ENCODE results near the gene PLCB3.

PLCB3 gene

GRCh38 chr11:64285885-64286800 lies 34.8 kb downstream of the PLCB3 start:
- Histone ChIP-seq H3K4me3 (ENCODE audit: low read length) (peak overlapping the region; percentile 29), H2AK5ac (ENCODE audit: low read length) (no peak overlapping the region), H3K36me3 (ENCODE audit: control insufficient read depth, insufficient read depth, low read length) (no peaks in the 10 kb centered on the region), H2BK15ac (replicated peaks; ENCODE audit: low read depth) (no peak overlapping the region), H3K79me2 (ENCODE audit: control insufficient read depth, insufficient read depth, low read length) (no peaks in the 10 kb centered on the region), H3K27ac (ENCODE audit: low read depth, low read length) (no peak overlapping the region), H2BK120ac (ENCODE audit: low read depth, low read length) (no peak overlapping the region), H3K9ac (ENCODE audit: low read length) (peak overlapping the region; percentile 92), H3K4me2 (ENCODE audit: low read length) (peak overlapping the region; percentile 61), H4K5ac (ENCODE audit: low read length) (no peak overlapping the region), H3K23ac (ENCODE audit: low read length) (peak overlapping the region; percentile 11), H2BK5ac (ENCODE audit: low read length) (no peak overlapping the region), H3K18ac (ENCODE audit: low read length) (peak overlapping the region; percentile 71), H3K79me1 (ENCODE audit: low read length) (no peaks in the 10 kb centered on the region), H3K4me1 (ENCODE audit: control insufficient read depth, low read depth, low read length) (peaks cover 6% of the 10 kb centered on the region), H3K27me3 (ENCODE audit: insufficient read depth, low read length, poor library complexity) (peaks cover 11% of the 10 kb centered on the region), H3K56ac (ENCODE audit: low read length) (peak overlapping the region; percentile 88), H4K8ac (ENCODE audit: low read depth, low read length) (no peak overlapping the region), H3K4ac (ENCODE audit: low read depth, low read length) (peak overlapping the region; percentile 41)
- WGBS (ENCODE audit: extremely low coverage, insufficient coverage, low lambda C conversion rate), result no CpG with 5 or more reads among the region's 40 CpGs
- DNase-seq, result no peak

DNA sequence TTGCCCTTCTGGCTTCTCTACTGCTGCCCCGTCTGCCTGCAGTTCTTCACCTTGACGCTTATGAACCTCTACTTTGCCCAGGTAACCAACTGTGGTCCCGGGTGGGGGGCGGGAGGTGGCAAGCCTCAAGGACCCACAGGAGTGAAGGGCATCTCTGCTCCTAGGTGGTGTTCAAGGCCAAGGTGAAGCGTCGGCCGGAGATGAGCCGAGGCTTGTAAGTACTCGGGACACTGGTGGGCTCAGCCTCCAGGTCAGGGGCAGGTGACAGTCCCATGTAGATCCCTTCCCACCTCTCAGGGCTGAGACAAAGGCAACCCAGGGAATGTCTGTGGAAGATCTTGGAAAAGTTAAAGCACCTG lies 35.5 kb downstream of the PLCB3 start:
- no peaks in the 10 kb centered on the region for H3K36me3 ChIP-seq (ENCODE audit: control insufficient read depth, insufficient read depth, low read length)

GRCh38 chr11:64287676-64288352 lies 36.5 kb downstream of the PLCB3 start:
- Histone ChIP-seq H3K27ac (ENCODE audit: low read depth, low read length) (no peak overlapping the region), H3K18ac (ENCODE audit: low read length) (no peak overlapping the region), H3K23ac (ENCODE audit: low read length) (no peak overlapping the region), H3K9ac (ENCODE audit: low read length) (no peak overlapping the region), H2AK5ac (ENCODE audit: low read length) (no peak overlapping the region), H3K79me2 (ENCODE audit: control insufficient read depth, insufficient read depth, low read length) (no peaks in the 10 kb centered on the region), H3K56ac (ENCODE audit: low read length) (no peak overlapping the region), H3K36me3 (ENCODE audit: control insufficient read depth, insufficient read depth, low read length) (no peaks in the 10 kb centered on the region), H4K5ac (ENCODE audit: low read length) (no peak overlapping the region), H3K27me3 (ENCODE audit: insufficient read depth, low read length, poor library complexity) (peaks cover 28% of the 10 kb centered on the region), H2BK15ac (replicated peaks; ENCODE audit: low read depth) (no peak overlapping the region), H3K4ac (ENCODE audit: low read depth, low read length) (no peak overlapping the region), H4K8ac (ENCODE audit: low read depth, low read length) (no peak overlapping the region), H3K4me1 (ENCODE audit: control insufficient read depth, low read depth, low read length) (peaks cover 6% of the 10 kb centered on the region), H3K4me2 (ENCODE audit: low read length) (no peak overlapping the region), H2BK120ac (ENCODE audit: low read depth, low read length) (no peak overlapping the region), H2BK5ac (ENCODE audit: low read length) (no peak overlapping the region), H3K79me1 (ENCODE audit: low read length) (no peaks in the 10 kb centered on the region), H3K4me3 (ENCODE audit: low read length) (no peak overlapping the region)
- WGBS (ENCODE audit: extremely low coverage, insufficient coverage, low lambda C conversion rate), result no CpG with 5 or more reads among the region's 33 CpGs
- no peak for DNase-seq

More for the DNA sequence above, 35.5 kb downstream of the PLCB3 start:
- Histone ChIP-seq H3K27ac (ENCODE audit: low read depth, low read length) (no peak overlapping the region), H3K56ac (ENCODE audit: low read length) (no peak overlapping the region), H3K79me1 (ENCODE audit: low read length) (no peaks in the 10 kb centered on the region), H3K18ac (ENCODE audit: low read length) (no peak overlapping the region), H2BK5ac (ENCODE audit: low read length) (no peak overlapping the region), H2AK5ac (ENCODE audit: low read length) (no peak overlapping the region), H2BK15ac (replicated peaks; ENCODE audit: low read depth) (no peak overlapping the region), H3K9ac (ENCODE audit: low read length) (no peak overlapping the region), H3K4ac (ENCODE audit: low read depth, low read length) (no peak overlapping the region), H3K4me2 (ENCODE audit: low read length) (no peak overlapping the region), H4K8ac (ENCODE audit: low read depth, low read length) (no peak overlapping the region), H3K23ac (ENCODE audit: low read length) (no peak overlapping the region), H3K4me3 (ENCODE audit: low read length) (no peak overlapping the region), H4K5ac (ENCODE audit: low read length) (no peak overlapping the region), H3K79me2 (ENCODE audit: control insufficient read depth, insufficient read depth, low read length) (no peaks in the 10 kb centered on the region), H3K27me3 (ENCODE audit: insufficient read depth, low read length, poor library complexity) (peaks cover 17% of the 10 kb centered on the region), H3K4me1 (ENCODE audit: control insufficient read depth, low read depth, low read length) (peaks cover 6% of the 10 kb centered on the region), H2BK120ac (ENCODE audit: low read depth, low read length) (no peak overlapping the region)
- WGBS (ENCODE audit: extremely low coverage, insufficient coverage, low lambda C conversion rate), result no CpG with 5 or more reads among the region's 9 CpGs
- no peak for DNase-seq

DNA sequence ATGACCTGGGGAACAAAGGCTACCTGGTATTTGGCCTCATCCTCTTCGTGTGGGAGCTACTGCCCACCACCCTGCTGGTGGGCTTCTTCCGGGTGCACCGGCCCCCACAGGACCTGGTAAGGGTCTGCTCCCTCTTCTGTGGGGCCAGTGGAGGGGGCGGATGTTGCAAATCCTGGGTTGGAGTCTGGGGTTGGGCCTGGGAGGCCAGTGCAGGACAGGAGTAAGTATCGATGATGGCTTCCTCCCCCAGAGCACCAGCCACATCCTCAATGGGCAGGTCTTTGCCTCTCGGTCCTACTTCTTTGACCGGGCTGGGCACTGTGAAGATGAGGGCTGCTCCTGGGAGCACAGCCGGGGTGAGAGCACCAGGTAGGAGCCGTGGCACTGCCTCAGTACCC lies 37.0 kb downstream of the PLCB3 start:
- Histone ChIP-seq H3K4ac (ENCODE audit: low read depth, low read length) (no peak overlapping the region), H3K27me3 (ENCODE audit: insufficient read depth, low read length, poor library complexity) (peaks cover 33% of the 10 kb centered on the region), H4K5ac (ENCODE audit: low read length) (no peak overlapping the region), H3K23ac (ENCODE audit: low read length) (no peak overlapping the region), H3K27ac (ENCODE audit: low read depth, low read length) (no peak overlapping the region), H2BK15ac (replicated peaks; ENCODE audit: low read depth) (no peak overlapping the region), H3K56ac (ENCODE audit: low read length) (no peak overlapping the region), H3K79me1 (ENCODE audit: low read length) (no peaks in the 10 kb centered on the region), H3K79me2 (ENCODE audit: control insufficient read depth, insufficient read depth, low read length) (no peaks in the 10 kb centered on the region), H2AK5ac (ENCODE audit: low read length) (no peak overlapping the region), H3K18ac (ENCODE audit: low read length) (no peak overlapping the region), H3K4me2 (ENCODE audit: low read length) (no peak overlapping the region), H3K9ac (ENCODE audit: low read length) (no peak overlapping the region), H2BK120ac (ENCODE audit: low read depth, low read length) (no peak overlapping the region), H2BK5ac (ENCODE audit: low read length) (no peak overlapping the region), H3K36me3 (ENCODE audit: control insufficient read depth, insufficient read depth, low read length) (no peaks in the 10 kb centered on the region), H3K4me3 (ENCODE audit: low read length) (no peak overlapping the region), H4K8ac (ENCODE audit: low read depth, low read length) (no peak overlapping the region), H3K4me1 (ENCODE audit: control insufficient read depth, low read depth, low read length) (peaks cover 6% of the 10 kb centered on the region)
- no peak for DNase-seq
- no CpG with 5 or more reads among the region's 9 CpGs for WGBS (ENCODE audit: extremely low coverage, insufficient coverage, low lambda C conversion rate)

DNA sequence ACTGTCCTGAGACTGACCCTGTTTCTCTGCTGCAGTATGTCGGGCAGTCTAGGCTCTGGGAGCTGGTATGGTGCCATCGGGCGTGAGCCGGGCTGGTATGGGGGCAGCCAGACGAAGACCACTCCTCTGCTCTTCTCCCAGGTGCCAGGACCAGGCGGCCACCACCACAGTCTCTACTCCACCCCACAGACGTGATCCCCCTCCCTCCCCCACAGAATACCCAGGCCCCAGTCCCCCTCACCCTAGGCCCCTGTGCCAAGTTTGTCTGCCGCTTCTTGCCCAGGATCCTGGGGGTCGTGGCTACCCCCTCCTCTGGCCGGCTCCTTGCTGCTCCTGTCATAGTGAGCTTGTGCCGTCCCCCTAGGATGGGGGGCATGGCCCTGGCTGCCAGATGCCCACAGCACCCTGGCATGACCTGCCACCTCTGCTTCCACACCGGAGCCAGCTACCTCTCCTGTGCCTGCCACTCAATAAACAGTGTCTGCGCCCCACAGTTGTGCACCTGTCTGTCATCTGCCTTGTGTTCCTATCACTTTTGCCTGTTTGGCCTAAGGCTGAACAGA lies 37.8 kb downstream of the PLCB3 start:
- DNase-seq, result no peak
- Histone ChIP-seq H3K4me3 (ENCODE audit: low read length) (no peak overlapping the region), H3K4ac (ENCODE audit: low read depth, low read length) (no peak overlapping the region), H3K9ac (ENCODE audit: low read length) (no peak overlapping the region), H3K4me2 (ENCODE audit: low read length) (no peak overlapping the region), H3K79me1 (ENCODE audit: low read length) (no peaks in the 10 kb centered on the region), H3K56ac (ENCODE audit: low read length) (no peak overlapping the region), H2AK5ac (ENCODE audit: low read length) (no peak overlapping the region), H3K23ac (ENCODE audit: low read length) (no peak overlapping the region), H2BK5ac (ENCODE audit: low read length) (no peak overlapping the region), H3K18ac (ENCODE audit: low read length) (no peak overlapping the region), H3K27me3 (ENCODE audit: insufficient read depth, low read length, poor library complexity) (peaks cover 39% of the 10 kb centered on the region), H3K79me2 (ENCODE audit: control insufficient read depth, insufficient read depth, low read length) (no peaks in the 10 kb centered on the region), H3K27ac (ENCODE audit: low read depth, low read length) (no peak overlapping the region), H3K36me3 (ENCODE audit: control insufficient read depth, insufficient read depth, low read length) (no peaks in the 10 kb centered on the region), H4K5ac (ENCODE audit: low read length) (no peak overlapping the region), H3K4me1 (ENCODE audit: control insufficient read depth, low read depth, low read length) (peaks cover 4% of the 10 kb centered on the region), H2BK120ac (ENCODE audit: low read depth, low read length) (no peak overlapping the region), H2BK15ac (replicated peaks; ENCODE audit: low read depth) (no peak overlapping the region), H4K8ac (ENCODE audit: low read depth, low read length) (no peak overlapping the region)
- WGBS (ENCODE audit: extremely low coverage, insufficient coverage, low lambda C conversion rate), result no CpG with 5 or more reads among the region's 13 CpGs
